Keratinocyte (primary cell): Measurements from ENCODE around the gene ATP13A1. TPM values are rescaled to one million over a fixed set of nuclear protein-coding genes. Genes with fewer than 3 reads are reported as not detected.

Experiments
- DNase-seq: peaks from one replicate; pipeline ENCODE4 v3.0.0-alpha.2; 2011; ENCODE audit warnings: low read depth, missing footprints, low spot score
- FAIRE-seq: peaks from 2 replicates; lab custom pipeline; 2011; peaks lifted over from hg19 to GRCh38; lab: Jason Lieb, UNC
- H2AFZ ChIP-seq: 2 replicates; pipeline ENCODE4 v1.6.0; 2012; ENCODE audit warnings: low read length, control low read depth, inconsistent platforms; ENCODE audit not compliant: control insufficient read depth
- H3K27ac ChIP-seq: 2 replicates; pipeline ENCODE4 v1.5.1; 2011; ENCODE audit warnings: low read length; ENCODE audit not compliant: control insufficient read depth, insufficient read depth
- H3K27me3 ChIP-seq: 3 replicates; pipeline ENCODE4 v1.6.0; 2011; ENCODE audit warnings: low read length; ENCODE audit not compliant: control insufficient read depth, insufficient read depth; ENCODE audit errors: extremely low read depth
- H3K36me3 ChIP-seq, 2 experiments: 2 replicates in 1 of 2; 3 replicates in 1 of 2; pipeline ENCODE4 v1.5.1; 2011; ENCODE audit warnings: low read length in 2 of 2, mild to moderate bottlenecking in 1 of 2; ENCODE audit not compliant: control insufficient read depth in 2 of 2, insufficient read depth in 2 of 2; ENCODE audit errors: extremely low read depth in 1 of 2
- H3K4me1 ChIP-seq: 3 replicates; pipeline ENCODE4 v1.5.1; 2011; ENCODE audit warnings: low read length; ENCODE audit not compliant: control insufficient read depth, insufficient read depth; ENCODE audit errors: extremely low read depth
- H3K4me2 ChIP-seq: 3 replicates; pipeline ENCODE4 v1.6.0; 2011; ENCODE audit warnings: low read depth, low read length; ENCODE audit not compliant: control insufficient read depth, insufficient read depth; ENCODE audit errors: extremely low read depth
- H3K4me3 ChIP-seq, 3 experiments: fragments of 200-600 bp in 1 of 3; sonication (generic) in 1 of 3; 2 replicates in 2 of 3; 3 replicates in 1 of 3; pipeline ENCODE4 v1.5.1; 2011 to 2016; ENCODE audit warnings: low read length in 3 of 3, mild to moderate bottlenecking in 3 of 3, control low read depth in 2 of 3, inconsistent platforms in 1 of 3, low read depth in 1 of 3, mixed read lengths in 1 of 3, mixed run types in 1 of 3, moderate library complexity in 1 of 3; ENCODE audit not compliant: control insufficient read depth in 2 of 3, insufficient read depth in 2 of 3; ENCODE audit errors: extremely low read depth in 1 of 3
- H3K79me2 ChIP-seq: 2 replicates; pipeline ENCODE4 v1.6.0; 2012; ENCODE audit warnings: low read length; ENCODE audit not compliant: control insufficient read depth, insufficient read depth
- H3K9ac ChIP-seq: 3 replicates; pipeline ENCODE4 v1.6.0; 2011; ENCODE audit warnings: low read length; ENCODE audit not compliant: control insufficient read depth, insufficient read depth; ENCODE audit errors: extremely low read depth
- H3K9me1 ChIP-seq: 3 replicates; pipeline ENCODE4 v1.6.0; 2011; ENCODE audit warnings: low read length; ENCODE audit not compliant: control insufficient read depth, insufficient read depth; ENCODE audit errors: extremely low read depth
- H3K9me3 ChIP-seq: 2 replicates; pipeline ENCODE4 v1.5.1; 2012; ENCODE audit warnings: low read depth, low read length; ENCODE audit not compliant: control insufficient read depth
- H4K20me1 ChIP-seq: 3 replicates; pipeline ENCODE4 v1.6.0; 2011; ENCODE audit warnings: low read length; ENCODE audit not compliant: control insufficient read depth, insufficient read depth; ENCODE audit errors: extremely low read depth
- CTCF ChIP-seq, 3 experiments: IDR thresholded peaks in 1 of 3; conservative IDR thresholded peaks in 1 of 3; optimal IDR thresholded peaks in 1 of 3; 2 replicates in 2 of 3; 3 replicates in 1 of 3; pipeline versions ENCODE3 to v1.5.1; 2011; ENCODE audit warnings: low read length in 3 of 3, mild to moderate bottlenecking in 3 of 3, moderate library complexity in 2 of 3, control low read depth in 1 of 3, inconsistent platforms in 1 of 3; ENCODE audit not compliant: insufficient read depth in 2 of 3; ENCODE audit errors: extremely low read depth in 1 of 3
- EZH2 ChIP-seq: IDR thresholded peaks from one replicate; pipeline ENCODE4 v1.6.1; 2012; ENCODE audit warnings: inconsistent platforms, mild to moderate bottlenecking, low read length, moderate library complexity
- dilution Hi-C: fragments of 300-500 bp; cut with MboI; formaldehyde crosslinking; loops from one replicate; pipeline ENCODE4 v1.7.0; 2020; ENCODE audit warnings: low sequenced_read_pairs; ENCODE audit not compliant: extremely low pct_ligation_motif_present
- polyA plus RNA-seq, 5 experiments: library from polyadenylated mRNA; depleted of rRNA in 3 of 5; stranded (reverse) in 3 of 5; stranded (forward) in 1 of 5; unstranded in 1 of 5; fragments of >200 nt; gene quantifications; 1 replicate in 1 of 5; 2 replicates in 3 of 5; 3 replicates in 1 of 5; pipeline versions ENCODE4 v1.2.1 to v1.2.3, GENCODE V29; 2011 to 2012; ENCODE audit warnings: missing spikeins in 2 of 5, low read depth in 1 of 5, low replicate concordance in 1 of 5

ATP13A1 gene
- polyA plus RNA-seq, 1 donor (not counting 4 experiments of a cell fraction or from before 2014, with no cell fraction given) = 9.8 TPM

- H3K36me3 ChIP-seq = peaks cover 31 to 56% of the 10 kb centered on the region in 2 experiments
- dilution Hi-C loops = no loop called here
These were observed 12.4 kb downstream of the ATP13A1 start for GRCh38 chr19:19651076-19651475.

GRCh38 chr19:19650331-19650730 is 13.1 kb downstream of the ATP13A1 start:
- Histone ChIP-seq H2AFZ (no peak overlapping the region), H3K4me3 (no peak overlapping the region), H3K27me3 (no peaks in the 10 kb centered on the region), H3K9ac (no peak overlapping the region), H4K20me1 (no peaks in the 10 kb centered on the region), H3K9me1 (no peaks in the 10 kb centered on the region), H3K9me3 (no peaks in the 10 kb centered on the region), H3K79me2 (no peaks in the 10 kb centered on the region), H3K4me1 (no peaks in the 10 kb centered on the region), H3K27ac (no peak overlapping the region), H3K4me2 (no peak overlapping the region), H3K36me3 (peaks cover 36 to 56% of the 10 kb centered on the region in 2 experiments)
- TF ChIP-seq CTCF (optimal IDR thresholded peaks at IDR 0.05 in 1 of 3, IDR thresholded peaks at IDR 0.05 in 1 of 3, conservative IDR thresholded peaks at IDR 0.05 in 1 of 3; ENCODE audit: extremely low read depth in 1 of 3, insufficient read depth in 2 of 3, low read length in 3 of 3) (no peak), EZH2 (no peak)
- DNase-seq = no peak
- FAIRE-seq = no peak
- dilution Hi-C loops = no loop called here

More at GRCh38 chr19:19651076-19651475, 12.4 kb downstream of the ATP13A1 start:
- Histone ChIP-seq H3K4me2 (no peak overlapping the region), H4K20me1 (no peaks in the 10 kb centered on the region), H3K79me2 (no peaks in the 10 kb centered on the region), H3K27ac (no peak overlapping the region), H3K9me1 (no peaks in the 10 kb centered on the region), H3K9me3 (no peaks in the 10 kb centered on the region), H3K4me1 (no peaks in the 10 kb centered on the region), H2AFZ (no peak overlapping the region), H3K9ac (no peak overlapping the region), H3K27me3 (no peaks in the 10 kb centered on the region), H3K4me3 (no peak overlapping the region)
- FAIRE-seq (no peak), DNase-seq (no peak)
- TF ChIP-seq CTCF (optimal IDR thresholded peaks at IDR 0.05 in 1 of 3, IDR thresholded peaks at IDR 0.05 in 1 of 3, conservative IDR thresholded peaks at IDR 0.05 in 1 of 3; ENCODE audit: extremely low read depth in 1 of 3, insufficient read depth in 2 of 3, low read length in 3 of 3) (no peak), EZH2 (no peak)
